Stimulated activated memory B cell treated with anti-CD40 and anti-IgM and Interleukin-4, amounts not matched to agents 10 μg/mL and 1 μg/mL and 100 μg/mL, for 72 hours (primary cell): ENCODE results near the gene BNIP5.
"Not testable (repeated sequence)": the region's sequence is repeated elsewhere in the genome, so short reads cannot be mapped to it uniquely, and the experiment has no call there.

Experiments
- ATAC-seq: fragments of 150-1000 bp; cut with Tn5 transposase; 2 replicates; pipeline ENCODE4 v1.10.0; 2021
- H3K27ac Mint-ChIP-seq: one replicate; pipeline ENCODE4 v1.8.0; 2022; ENCODE audit warnings: mild to moderate bottlenecking, mixed read lengths
- H3K27me3 Mint-ChIP-seq: one replicate; pipeline ENCODE4 v1.8.0; 2022; ENCODE audit warnings: mixed read lengths
- H3K36me3 Mint-ChIP-seq: one replicate; pipeline ENCODE4 v1.8.0; 2022; ENCODE audit warnings: mixed read lengths
- H3K4me1 Mint-ChIP-seq: one replicate; pipeline ENCODE4 v1.8.0; 2022; ENCODE audit warnings: mixed read lengths
- H3K4me3 Mint-ChIP-seq: one replicate; pipeline ENCODE4 v1.8.0; 2022; ENCODE audit warnings: mild to moderate bottlenecking, moderate library complexity, mixed read lengths
- H3K9me3 Mint-ChIP-seq: one replicate; pipeline ENCODE4 v1.8.0; 2022; ENCODE audit warnings: mixed read lengths

BNIP5 gene

DNA sequence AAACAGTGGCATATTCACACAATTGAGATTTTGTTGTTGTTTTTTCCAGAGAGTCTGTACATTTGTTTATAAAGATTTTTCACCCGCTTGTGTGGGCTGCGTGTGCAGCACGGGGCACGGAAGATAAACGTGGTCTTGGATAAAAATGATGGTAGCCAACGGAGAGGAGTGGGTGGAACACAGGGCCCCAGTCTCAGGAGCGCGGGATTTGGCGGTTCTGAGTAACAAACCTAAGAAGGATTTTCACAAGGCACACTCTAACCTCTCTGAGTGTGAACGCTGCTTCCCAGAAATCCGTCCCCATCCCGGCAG is 3.6 kb upstream of the BNIP5 start:
- Mint-ChIP-seq H3K4me3 (no peak overlapping the region), H3K9me3 (no peaks in the 10 kb centered on the region), H3K4me1 (peaks cover 30% of the 10 kb centered on the region), H3K27ac (peak overlapping the region; percentile 87), H3K36me3 (no peaks in the 10 kb centered on the region), H3K27me3 (peaks cover 11% of the 10 kb centered on the region)
- no peak for ATAC-seq

DNA sequence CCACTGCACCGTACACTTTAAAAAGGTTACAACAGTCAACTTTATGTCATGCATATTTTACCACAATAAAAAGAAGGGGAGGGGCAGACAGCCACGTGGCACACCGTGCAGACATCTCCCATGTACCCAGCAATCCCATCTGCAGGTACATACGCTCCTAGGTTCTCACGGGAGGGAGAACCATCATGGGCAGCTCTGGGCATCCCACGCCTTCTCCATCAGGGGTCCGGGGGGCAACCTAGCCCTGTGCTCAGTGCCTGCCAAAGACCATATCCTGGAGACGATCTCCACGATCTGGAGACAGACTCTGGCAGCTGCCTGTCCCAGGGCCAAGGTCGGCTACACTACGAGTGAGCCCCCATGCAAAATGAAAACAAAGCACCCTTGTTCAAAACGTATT is 2.5 kb upstream of the BNIP5 start:
- no peaks in the 10 kb centered on the region for H3K9me3 Mint-ChIP-seq
- peaks cover 41% of the 10 kb centered on the region for H3K4me1 Mint-ChIP-seq
- no peak overlapping the region for H3K4me3 Mint-ChIP-seq
- peaks cover 23% of the 10 kb centered on the region for H3K27me3 Mint-ChIP-seq
- no peak overlapping the region for H3K27ac Mint-ChIP-seq
- H3K36me3 Mint-ChIP-seq: no peaks in the 10 kb centered on the region
- ATAC-seq: no peak

DNA sequence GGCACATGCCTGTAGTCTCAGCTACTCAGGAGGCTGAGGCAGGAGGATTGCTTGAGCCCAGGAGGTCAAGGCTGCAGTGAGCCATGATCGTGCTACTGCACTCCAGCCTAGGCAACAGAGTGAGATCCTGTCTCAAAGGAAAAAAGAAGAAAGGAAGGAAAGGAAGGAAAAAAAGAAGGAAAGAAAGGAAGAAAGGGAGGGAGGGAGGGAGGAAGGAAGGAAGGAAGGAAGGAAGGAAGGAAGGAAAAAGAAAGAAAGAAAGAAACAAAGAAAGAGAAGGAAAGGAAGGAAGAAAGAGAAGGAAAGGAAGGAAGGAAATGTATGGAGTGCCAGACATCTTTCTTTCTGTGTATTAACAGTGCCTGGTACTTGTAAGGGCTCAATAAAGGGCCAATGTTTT is 1.5 kb upstream of the BNIP5 start:
- ATAC-seq, H3K36me3 Mint-ChIP-seq, H3K4me3 Mint-ChIP-seq, H3K9me3 Mint-ChIP-seq: not testable (repeated sequence)
- H3K27me3 Mint-ChIP-seq: peaks cover 26% of the 10 kb centered on the region
- peak overlapping the region; percentile 43 for H3K27ac Mint-ChIP-seq
- H3K4me1 Mint-ChIP-seq: peaks cover 43% of the 10 kb centered on the region

DNA sequence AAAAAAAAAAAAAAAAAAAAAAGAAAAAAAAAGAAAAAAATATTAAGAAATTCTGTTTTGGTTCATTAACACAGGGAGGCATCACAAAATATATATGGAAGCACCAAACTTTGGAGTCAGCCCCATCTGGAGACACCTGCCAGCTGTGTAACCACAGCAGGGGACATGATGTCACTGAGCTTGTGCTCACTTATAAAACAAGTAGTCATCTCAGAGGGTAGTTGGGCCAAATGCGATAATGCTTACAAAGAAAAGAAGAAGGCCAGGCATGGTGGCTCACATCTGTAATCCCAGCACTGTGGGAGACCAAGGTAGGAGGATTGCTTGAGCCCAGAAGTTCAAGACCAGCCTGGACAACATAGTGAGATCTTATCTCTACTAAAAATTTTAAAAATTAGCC is 1.1 kb upstream of the BNIP5 start:
- peaks cover 47% of the 10 kb centered on the region for H3K4me1 Mint-ChIP-seq
- no peak for ATAC-seq
- peak overlapping the region; percentile 43 for H3K27ac Mint-ChIP-seq
- no peaks in the 10 kb centered on the region for H3K9me3 Mint-ChIP-seq
- H3K27me3 Mint-ChIP-seq: peaks cover 30% of the 10 kb centered on the region
- H3K36me3 Mint-ChIP-seq: no peaks in the 10 kb centered on the region
- no peak overlapping the region for H3K4me3 Mint-ChIP-seq

DNA sequence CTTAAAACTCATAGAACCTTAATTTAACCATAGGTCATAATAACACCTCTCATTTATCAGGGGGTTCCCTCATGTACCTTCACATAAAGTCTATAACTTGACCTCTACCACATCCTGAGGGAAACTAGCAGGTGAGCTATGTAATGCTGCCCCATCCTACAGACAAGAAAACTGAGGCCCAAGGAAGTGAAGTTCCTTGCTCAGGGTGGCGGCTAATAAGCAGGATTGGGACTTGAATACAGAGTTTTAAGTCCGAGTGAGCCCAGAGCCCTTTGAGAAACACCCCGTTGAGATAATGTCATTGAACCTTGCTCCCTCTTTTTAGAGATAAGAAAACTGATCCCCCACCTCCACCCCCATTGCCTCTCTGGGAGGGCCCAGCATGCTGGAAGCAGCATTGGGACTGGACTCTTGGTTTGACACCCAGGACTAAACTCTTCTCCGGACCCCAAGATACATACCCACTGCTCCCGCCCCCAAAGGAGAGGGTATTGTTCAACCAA is 429 bp downstream of the BNIP5 start:
- Mint-ChIP-seq H3K27me3 (peaks cover 37% of the 10 kb centered on the region), H3K27ac (peak overlapping the region; percentile 66)
- ATAC-seq: no peak

DNA sequence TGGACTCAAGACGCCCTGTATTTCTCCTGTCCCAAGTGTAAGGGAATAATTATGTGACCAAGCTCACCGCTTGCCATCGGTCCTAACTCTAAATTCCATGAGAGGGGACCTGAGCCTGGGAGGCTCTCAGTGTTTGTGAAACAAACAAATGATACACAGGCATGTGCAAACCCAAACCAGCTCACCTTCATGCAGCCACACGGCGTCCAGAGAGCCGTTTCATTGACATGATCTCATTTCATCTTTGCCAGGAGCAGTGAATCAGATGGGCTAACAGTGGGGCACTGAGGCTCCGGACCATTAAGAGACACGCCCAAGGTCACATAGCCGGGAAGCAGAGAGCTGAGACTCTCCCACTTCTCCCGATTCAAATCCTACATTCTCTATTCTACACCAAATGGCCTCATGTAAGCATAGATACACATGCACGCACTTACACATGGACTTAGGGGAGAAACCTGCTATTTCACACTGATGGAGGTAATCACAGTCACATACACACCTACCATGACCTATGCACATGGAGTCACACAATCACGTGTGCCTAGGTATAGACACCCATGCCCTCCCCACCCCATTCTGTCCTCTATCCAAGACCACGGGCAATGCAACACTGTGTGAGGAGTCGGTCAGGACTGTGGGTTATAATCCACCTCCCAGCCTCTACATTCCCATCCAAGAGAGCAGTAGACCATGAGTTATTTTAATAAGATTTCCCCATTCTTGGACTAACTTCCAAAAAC is 1.1 kb downstream of the BNIP5 start:
- no peaks in the 10 kb centered on the region for H3K36me3 Mint-ChIP-seq
- peak overlapping the region; percentile 48 for H3K27ac Mint-ChIP-seq
- no peak for ATAC-seq
- H3K4me1 Mint-ChIP-seq: peaks cover 43% of the 10 kb centered on the region
- no peak overlapping the region for H3K4me3 Mint-ChIP-seq
- peaks cover 31% of the 10 kb centered on the region for H3K27me3 Mint-ChIP-seq
- no peaks in the 10 kb centered on the region for H3K9me3 Mint-ChIP-seq

More for the DNA sequence above, 429 bp downstream of the BNIP5 start:
- Mint-ChIP-seq H3K36me3 (no peaks in the 10 kb centered on the region), H3K4me1 (peaks cover 48% of the 10 kb centered on the region), H3K4me3 (no peak overlapping the region), H3K9me3 (no peaks in the 10 kb centered on the region)

DNA sequence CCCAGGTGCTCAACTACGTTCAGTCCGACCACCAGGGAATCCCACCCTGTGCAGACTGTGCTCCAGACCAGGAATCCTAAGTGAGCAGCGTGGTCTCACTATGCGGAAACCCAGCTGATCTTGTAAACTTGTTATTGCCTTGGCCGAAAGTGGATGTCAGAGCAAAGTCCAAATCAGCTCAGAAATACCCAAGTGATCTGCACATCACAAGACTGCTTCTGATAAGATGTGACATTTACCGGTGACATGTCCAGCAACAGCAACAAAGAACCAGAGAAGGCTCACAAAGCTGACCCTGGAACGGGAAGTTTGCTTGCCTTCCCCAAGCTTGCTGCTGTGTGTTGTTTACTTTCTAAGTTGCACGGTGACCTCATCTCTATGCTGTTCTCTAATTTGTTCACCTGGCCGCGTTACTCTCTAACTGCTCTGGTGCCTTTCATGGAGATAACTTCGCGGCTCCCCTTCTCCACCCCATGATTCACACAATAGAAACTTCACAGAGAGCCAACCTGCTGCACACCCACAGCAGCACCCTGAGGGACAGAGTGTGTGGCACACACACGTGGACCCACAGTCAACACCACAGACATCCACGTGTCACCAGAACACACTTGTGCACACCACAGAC is 1.7 kb downstream of the BNIP5 start:
- Mint-ChIP-seq H3K36me3 (no peaks in the 10 kb centered on the region), H3K9me3 (no peaks in the 10 kb centered on the region), H3K27ac (peak overlapping the region; percentile 48), H3K4me1 (peaks cover 37% of the 10 kb centered on the region), H3K27me3 (peaks cover 30% of the 10 kb centered on the region), H3K4me3 (no peak overlapping the region)
- ATAC-seq: no peak

DNA sequence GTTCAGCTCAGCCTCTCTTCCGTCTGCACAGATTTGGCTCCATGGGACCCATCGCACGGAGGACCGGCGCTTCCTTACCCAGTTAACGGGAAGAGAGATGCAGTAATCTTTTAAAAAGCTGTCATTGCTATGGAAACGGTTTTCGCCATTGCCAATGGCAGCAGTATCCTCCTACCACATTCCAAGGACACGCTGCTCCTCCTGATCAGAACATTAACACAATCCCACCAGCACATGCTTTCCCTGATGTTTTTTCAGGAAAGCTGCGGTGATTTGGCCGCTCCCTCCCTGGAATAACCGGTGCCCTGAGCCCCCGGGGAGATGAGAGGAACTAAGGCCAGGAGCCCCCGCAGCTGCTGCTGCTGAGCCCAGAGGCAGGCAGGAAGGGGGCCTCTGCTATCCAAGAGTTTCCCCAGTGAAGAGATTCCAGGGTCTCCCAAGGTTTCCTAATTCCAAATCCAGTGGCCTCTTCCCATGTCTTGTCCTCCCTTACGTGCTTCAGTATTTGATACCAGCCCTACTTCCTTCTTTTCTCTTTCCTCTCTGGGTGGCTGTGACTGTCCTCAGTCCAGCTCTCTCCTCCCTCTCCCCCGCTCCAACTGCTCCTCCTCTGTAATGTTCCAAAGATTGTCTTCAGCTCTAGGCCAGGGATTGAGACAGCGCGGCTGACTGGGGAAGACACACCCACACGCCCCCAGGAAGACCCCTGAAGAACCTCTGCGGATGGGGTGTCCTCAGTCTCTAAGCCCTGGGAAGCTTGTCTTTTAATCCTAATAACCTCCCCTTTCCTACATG is 2.6 kb downstream of the BNIP5 start:
- no peak for ATAC-seq
- Mint-ChIP-seq H3K4me3 (no peak overlapping the region), H3K9me3 (no peaks in the 10 kb centered on the region), H3K27ac (peak overlapping the region; percentile 48), H3K27me3 (peaks cover 38% of the 10 kb centered on the region), H3K36me3 (no peaks in the 10 kb centered on the region), H3K4me1 (peaks cover 37% of the 10 kb centered on the region)

DNA sequence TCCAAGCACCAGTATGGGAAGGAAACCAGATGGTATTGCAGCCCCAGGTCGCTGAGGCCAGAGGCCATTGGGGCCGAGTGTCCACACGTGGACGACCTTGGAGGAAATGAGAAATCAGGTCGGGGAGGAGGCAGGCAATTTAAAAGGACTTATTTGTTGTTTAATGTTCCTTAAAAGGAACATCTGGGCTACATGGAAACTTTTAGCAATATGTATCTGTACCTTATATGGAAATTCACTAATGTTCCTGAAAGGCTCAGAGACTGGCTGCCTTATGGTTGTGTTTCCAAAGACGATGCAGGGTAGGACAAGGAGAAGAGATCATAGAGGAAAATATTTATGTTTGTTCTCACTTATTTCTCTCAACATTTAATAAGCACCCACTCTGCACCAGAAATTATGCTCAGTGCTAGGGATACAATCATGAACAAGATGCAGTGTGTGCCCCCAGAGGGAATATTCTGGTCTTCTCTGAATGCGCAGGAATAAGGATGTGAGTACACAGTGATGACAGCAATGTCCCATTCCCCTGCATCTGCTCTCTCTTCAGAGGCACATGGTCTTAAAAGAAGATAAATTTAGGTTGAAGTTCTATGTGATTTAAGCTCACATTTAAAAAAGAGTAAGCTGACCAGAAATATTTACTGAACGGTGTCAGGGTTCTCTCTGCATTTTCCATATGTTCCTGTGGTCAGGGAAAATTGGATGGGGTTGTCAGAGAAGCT is 3.4 kb downstream of the BNIP5 start:
- Mint-ChIP-seq H3K4me3 (no peak overlapping the region), H3K9me3 (no peaks in the 10 kb centered on the region), H3K36me3 (no peaks in the 10 kb centered on the region), H3K27ac (no peak overlapping the region), H3K4me1 (peaks cover 36% of the 10 kb centered on the region), H3K27me3 (peaks cover 38% of the 10 kb centered on the region)
- no peak for ATAC-seq

DNA sequence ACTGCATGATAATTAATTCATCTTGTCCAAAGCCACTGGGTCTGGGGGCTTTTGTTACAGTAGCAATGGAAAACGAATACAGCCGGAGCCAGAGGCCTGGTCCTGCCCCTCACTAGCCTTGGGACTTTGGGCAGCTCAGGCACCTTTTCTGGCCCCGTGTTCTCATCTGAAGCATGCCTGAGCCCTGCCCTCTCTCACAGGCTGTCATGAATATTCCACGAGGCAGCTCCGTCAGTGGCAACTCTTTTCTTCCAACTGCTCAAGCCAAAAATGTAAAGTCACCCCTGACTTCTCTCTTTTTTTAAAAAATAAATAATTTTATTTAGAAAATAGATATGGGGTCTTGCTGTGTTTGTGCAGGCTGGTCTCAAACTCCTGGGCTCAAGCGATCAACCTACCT is 5.3 kb downstream of the BNIP5 start:
- H3K27me3 Mint-ChIP-seq: peaks cover 38% of the 10 kb centered on the region
- no peak overlapping the region for H3K4me3 Mint-ChIP-seq
- H3K36me3 Mint-ChIP-seq: no peaks in the 10 kb centered on the region
- no peak for ATAC-seq
- no peak overlapping the region for H3K27ac Mint-ChIP-seq
- H3K9me3 Mint-ChIP-seq: no peaks in the 10 kb centered on the region
- peaks cover 26% of the 10 kb centered on the region for H3K4me1 Mint-ChIP-seq

DNA sequence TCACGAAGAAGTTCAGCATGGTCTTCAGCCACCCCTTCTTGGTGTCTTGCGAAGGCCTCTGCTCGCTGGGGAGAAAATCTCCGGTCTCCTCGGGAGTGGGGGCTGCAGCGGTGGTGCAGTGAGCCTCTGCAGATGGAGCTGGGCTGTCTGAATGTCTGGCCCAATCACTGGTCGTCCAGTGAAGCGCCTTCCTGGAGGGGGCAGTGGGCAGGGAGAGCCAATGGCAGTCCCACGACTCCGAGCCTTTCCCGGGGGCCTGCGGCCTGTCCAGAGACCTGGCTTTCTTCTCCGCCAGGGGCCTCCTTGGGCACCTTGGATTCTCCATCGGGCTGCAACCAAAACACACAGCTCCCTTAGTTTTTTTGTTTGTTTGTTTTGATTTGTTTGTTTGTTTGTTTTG is 6.3 kb downstream of the BNIP5 start:
- H3K27ac Mint-ChIP-seq: no peak overlapping the region
- H3K9me3 Mint-ChIP-seq: no peaks in the 10 kb centered on the region
- H3K36me3 Mint-ChIP-seq: no peaks in the 10 kb centered on the region
- H3K27me3 Mint-ChIP-seq: peaks cover 35% of the 10 kb centered on the region
- no peak for ATAC-seq
- peaks cover 25% of the 10 kb centered on the region for H3K4me1 Mint-ChIP-seq
- H3K4me3 Mint-ChIP-seq: no peak overlapping the region

DNA sequence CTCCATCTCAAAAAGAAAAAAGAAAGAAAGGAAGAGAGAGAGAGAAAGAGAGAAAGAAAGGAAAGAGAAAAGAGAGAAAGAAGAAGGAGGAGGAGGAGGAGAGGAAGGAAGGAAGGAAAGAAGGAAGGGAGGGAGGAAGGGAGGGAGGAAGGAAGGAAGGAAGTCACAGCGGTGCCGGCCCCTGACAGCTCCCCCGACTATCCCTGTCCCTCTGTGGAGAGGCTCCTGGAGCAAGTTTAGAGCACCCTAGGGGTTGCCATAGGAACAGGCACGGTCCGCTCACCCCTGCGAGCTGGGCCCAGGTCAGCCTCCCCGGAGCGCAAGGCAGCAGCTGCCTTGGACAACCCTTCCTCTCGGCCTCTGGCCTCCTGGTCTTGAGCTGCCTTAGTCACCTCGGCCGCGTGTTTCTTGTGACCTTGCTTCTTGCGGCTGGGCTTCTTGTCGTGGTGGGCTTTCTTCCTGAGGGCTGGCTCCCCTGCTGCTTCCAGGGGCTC is 6.8 kb downstream of the BNIP5 start:
- peaks cover 30% of the 10 kb centered on the region for H3K27me3 Mint-ChIP-seq
- H3K36me3 Mint-ChIP-seq: no peaks in the 10 kb centered on the region
- no peaks in the 10 kb centered on the region for H3K9me3 Mint-ChIP-seq
- no peak overlapping the region for H3K4me3 Mint-ChIP-seq
- no peak overlapping the region for H3K27ac Mint-ChIP-seq
- ATAC-seq: no peak
- H3K4me1 Mint-ChIP-seq: peaks cover 20% of the 10 kb centered on the region

DNA sequence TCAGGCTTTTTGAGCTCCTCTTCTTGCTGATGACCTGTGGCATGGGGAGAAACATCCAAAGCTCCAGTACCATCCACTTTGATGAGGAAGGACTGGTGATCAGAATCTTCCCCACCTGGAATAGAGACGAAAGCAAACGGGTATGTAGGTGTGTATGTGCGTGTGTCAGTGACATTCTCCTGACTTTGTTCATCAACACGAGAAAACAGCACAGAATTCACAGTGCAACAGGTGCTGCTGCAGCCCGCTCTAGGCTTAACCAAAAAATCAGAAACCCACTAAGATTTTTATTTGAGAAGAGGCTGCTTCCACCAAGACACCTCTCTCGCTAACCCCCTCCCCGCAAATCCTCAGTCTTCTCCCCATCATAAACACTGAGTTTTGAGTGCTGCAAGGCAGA is 8.1 kb downstream of the BNIP5 start:
- Mint-ChIP-seq H3K27me3 (peaks cover 20% of the 10 kb centered on the region), H3K4me3 (no peak overlapping the region), H3K27ac (no peak overlapping the region), H3K36me3 (no peaks in the 10 kb centered on the region), H3K4me1 (peaks cover 11% of the 10 kb centered on the region), H3K9me3 (no peaks in the 10 kb centered on the region)
- no peak for ATAC-seq

DNA sequence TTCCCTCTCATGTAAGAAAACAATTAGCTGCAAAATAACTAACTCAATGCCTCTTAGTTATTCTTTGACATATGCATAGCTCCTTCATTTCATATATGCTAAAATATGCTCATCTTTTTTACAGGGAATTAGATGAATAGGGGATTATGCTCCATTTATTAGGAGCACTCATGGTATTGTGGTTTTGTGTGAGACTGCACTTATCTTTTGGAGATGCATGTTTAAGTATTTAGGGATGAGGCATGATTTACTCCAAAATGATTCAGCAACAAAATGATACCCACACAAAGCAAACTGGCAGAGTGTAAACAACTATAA is 8.8 kb downstream of the BNIP5 start:
- Mint-ChIP-seq H3K36me3 (no peaks in the 10 kb centered on the region), H3K4me3 (no peak overlapping the region), H3K4me1 (peaks cover 7% of the 10 kb centered on the region), H3K27ac (no peak overlapping the region), H3K9me3 (no peaks in the 10 kb centered on the region), H3K27me3 (peaks cover 16% of the 10 kb centered on the region)
- no peak for ATAC-seq

DNA sequence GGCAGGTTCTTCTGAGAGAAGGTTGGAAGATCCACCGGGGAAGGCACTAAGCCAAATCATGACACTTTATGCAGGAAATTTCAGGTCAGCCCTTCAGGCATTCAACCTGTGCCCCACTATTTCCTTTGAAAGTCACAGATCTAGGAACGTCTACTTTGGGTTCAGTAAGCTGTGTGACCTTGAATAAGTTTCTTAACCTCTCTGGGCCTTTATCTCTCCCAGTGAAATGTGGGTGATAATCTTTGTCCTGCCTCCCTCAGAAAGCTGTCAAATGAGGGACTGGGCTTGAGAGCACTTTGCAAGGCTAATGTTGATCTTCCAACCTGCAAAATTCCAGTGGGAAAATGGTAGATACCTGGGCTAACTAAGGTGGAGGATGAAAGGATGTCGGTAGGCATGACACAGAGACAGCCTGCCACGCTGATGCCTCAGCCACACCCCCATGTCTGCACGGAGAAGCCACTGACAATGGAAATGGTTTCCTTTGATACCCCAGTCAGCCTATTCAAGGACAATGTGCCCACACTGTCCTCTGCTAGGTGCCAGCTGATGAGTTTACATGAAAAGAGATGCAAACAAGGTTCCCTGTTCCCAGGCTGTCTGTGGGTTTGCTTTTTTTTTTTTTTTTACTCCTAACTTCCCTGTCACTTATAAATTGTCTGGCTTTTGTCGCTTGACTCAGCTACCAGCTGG is 9.3 kb downstream of the BNIP5 start:
- Mint-ChIP-seq H3K9me3 (no peaks in the 10 kb centered on the region), H3K4me1 (peaks cover 5% of the 10 kb centered on the region), H3K36me3 (no peaks in the 10 kb centered on the region), H3K4me3 (no peak overlapping the region), H3K27ac (no peak overlapping the region), H3K27me3 (peaks cover 11% of the 10 kb centered on the region)
- no peak for ATAC-seq
